Neutrophil (primary cell): ENCODE measurements around the gene MYBBP1A.

Experiments
- H3K27ac ChIP-seq: fragments of 200-600 bp; sonication (generic); 2 replicates; pipeline ENCODE4 v1.5.1; 2016; ENCODE audit warnings: mild to moderate bottlenecking, moderate library complexity
- H3K27me3 ChIP-seq: fragments of 200-600 bp; sonication (generic); 2 replicates; pipeline ENCODE4 v1.6.0; 2016; ENCODE audit warnings: mild to moderate bottlenecking
- H3K36me3 ChIP-seq: fragments of 200-600 bp; sonication (generic); 2 replicates; pipeline ENCODE4 v1.5.1; 2017
- H3K4me1 ChIP-seq, 2 experiments: fragments of 200-600 bp in 1 of 2; sonication (generic) in 1 of 2; 1 replicate in 1 of 2; 2 replicates in 1 of 2; pipeline versions ENCODE4 v1.5.1 to v1.6.1; 2013 to 2016; ENCODE audit warnings: low read depth in 1 of 2, low read length in 1 of 2, mild to moderate bottlenecking in 1 of 2, moderate library complexity in 1 of 2; ENCODE audit not compliant: control insufficient read depth in 1 of 2, insufficient read depth in 1 of 2
- H3K4me3 ChIP-seq, 2 experiments: fragments of 200-600 bp in 1 of 2; sonication (generic) in 1 of 2; 1 replicate in 1 of 2; 2 replicates in 1 of 2; pipeline ENCODE4 v1.5.1; 2013 to 2016; ENCODE audit warnings: low read depth in 1 of 2, low read length in 1 of 2, mild to moderate bottlenecking in 1 of 2, moderate library complexity in 1 of 2
- H3K9me3 ChIP-seq: fragments of 200-600 bp; sonication (generic); 2 replicates; pipeline ENCODE4 v1.5.1; 2016
- CTCF ChIP-seq: fragments of 200-600 bp; sonication (generic); IDR thresholded peaks from 2 replicates; pipeline ENCODE4 v1.5.1; 2016; ENCODE audit warnings: antibody characterized with exemption

Gene MYBBP1A

GRCh38 chr17:4513113-4514032 lies 41.8 kb downstream of the MYBBP1A start:
- TF ChIP-seq CTCF = no peak
- Histone ChIP-seq H3K9me3 (no peaks in the 10 kb centered on the region), H3K4me1 (peaks cover 5 to 17% of the 10 kb centered on the region in 2 experiments), H3K27me3 (no peaks in the 10 kb centered on the region), H3K36me3 (no peaks in the 10 kb centered on the region), H3K27ac (no peak overlapping the region), H3K4me3 (no peak overlapping the region)

DNA sequence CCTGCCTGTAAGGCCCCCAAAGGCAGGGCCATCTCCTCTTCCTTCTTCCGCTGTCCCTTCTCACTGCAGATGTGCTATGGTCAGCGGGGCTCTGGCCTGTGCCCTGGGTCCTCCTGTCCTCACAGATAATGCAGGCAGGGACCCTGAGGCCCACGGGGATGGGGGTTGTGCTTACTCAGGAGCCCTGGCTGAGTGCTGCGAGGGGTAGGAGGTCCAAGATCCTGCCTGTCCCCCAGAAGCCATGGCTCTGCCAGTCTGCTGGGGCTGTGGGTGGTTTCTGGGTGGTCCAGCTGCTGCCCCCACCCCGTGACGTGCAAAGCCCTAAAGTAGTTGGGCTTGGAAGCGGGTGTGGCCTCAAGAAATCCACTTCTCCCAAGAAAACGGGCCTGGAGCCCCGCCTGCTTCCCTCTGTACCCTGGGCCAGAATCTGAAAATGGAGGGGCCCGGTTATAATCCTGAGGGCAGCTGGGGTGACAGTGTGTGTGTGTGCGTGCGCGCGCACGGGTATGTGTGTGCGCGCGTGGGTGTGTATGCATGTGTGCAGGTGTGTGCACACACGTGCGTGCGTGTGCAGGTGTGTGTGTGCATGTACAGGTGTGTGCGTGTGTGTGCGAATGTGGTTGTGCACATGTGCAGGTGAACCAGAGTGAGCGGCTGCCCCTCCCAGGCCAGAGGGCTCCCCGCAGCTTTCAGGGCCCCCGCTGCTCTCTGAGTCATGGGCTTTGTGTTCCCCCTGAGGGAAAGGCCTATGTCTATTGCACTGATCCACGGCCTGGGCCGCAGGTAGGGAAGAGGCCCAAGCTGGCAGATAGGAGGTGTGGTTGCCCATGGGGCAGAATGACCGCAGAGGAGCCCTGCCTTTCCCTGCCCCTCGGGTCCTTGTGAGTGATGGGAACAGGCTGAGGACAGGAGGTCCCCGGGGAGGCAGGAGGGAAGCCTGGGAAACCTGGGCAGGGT lies 42.8 kb downstream of the MYBBP1A start:
- no peak overlapping the region for H3K27ac ChIP-seq
- peaks cover 11 to 17% of the 10 kb centered on the region in 2 experiments for H3K4me1 ChIP-seq
- H3K9me3 ChIP-seq = no peaks in the 10 kb centered on the region
- no peak for TF ChIP-seq CTCF
- H3K4me3 ChIP-seq = no peak overlapping the region
- H3K27me3 ChIP-seq = no peaks in the 10 kb centered on the region
- H3K36me3 ChIP-seq = no peaks in the 10 kb centered on the region

GRCh38 chr17:4511199-4511932 lies 43.8 kb downstream of the MYBBP1A start:
- H3K27ac ChIP-seq = no peak overlapping the region

DNA sequence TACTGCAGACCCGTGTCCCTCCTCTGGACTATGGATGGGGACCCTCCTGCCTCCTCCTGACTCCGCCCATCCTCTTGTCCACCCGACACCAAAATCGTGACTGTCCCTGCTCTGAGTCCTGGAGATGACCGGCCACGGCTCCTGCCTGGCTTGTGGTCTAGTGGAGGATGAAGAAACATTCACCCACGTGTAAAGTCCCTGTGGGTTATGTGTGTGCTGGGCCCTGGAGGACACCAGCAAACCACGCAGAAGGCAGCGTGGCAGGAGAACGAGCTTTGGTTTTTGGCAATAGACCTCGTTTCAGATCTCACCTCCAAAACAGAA lies 44.6 kb downstream of the MYBBP1A start:
- no peak for TF ChIP-seq CTCF
- no peaks in the 10 kb centered on the region for H3K36me3 ChIP-seq
- no peak overlapping the region for H3K27ac ChIP-seq
- H3K9me3 ChIP-seq = no peaks in the 10 kb centered on the region
- peaks cover 12 to 26% of the 10 kb centered on the region in 2 experiments for H3K4me1 ChIP-seq
- no peaks in the 10 kb centered on the region for H3K27me3 ChIP-seq
- H3K4me3 ChIP-seq = no peak overlapping the region

More at GRCh38 chr17:4511199-4511932, 43.8 kb downstream of the MYBBP1A start:
- H3K4me1 ChIP-seq = peaks cover 12 to 18% of the 10 kb centered on the region in 2 experiments
- no peak for TF ChIP-seq CTCF
- H3K4me3 ChIP-seq = no peak overlapping the region
- no peaks in the 10 kb centered on the region for H3K9me3 ChIP-seq
- no peaks in the 10 kb centered on the region for H3K36me3 ChIP-seq
- no peaks in the 10 kb centered on the region for H3K27me3 ChIP-seq
